HEK293 (cell line): Measurements from ENCODE around the gene ACTN3.

ENCODE experiments used
- REST ChIP-seq: fragments of 450-650 bp; formaldehyde crosslinking; IDR thresholded peaks from 2 replicates; pipeline ENCODE4 v1.5.1; 2016; ENCODE audit warnings: missing biosample characterization, missing genetic modification characterization
- ZBTB1 ChIP-seq: fragments of 450-650 bp; formaldehyde crosslinking; IDR thresholded peaks from 2 replicates; pipeline ENCODE4 v1.5.1; 2016; ENCODE audit warnings: missing biosample characterization, missing genetic modification characterization
- ZBTB44 ChIP-seq: fragments of 450-650 bp; IDR thresholded peaks from 2 replicates; pipeline ENCODE4 v1.5.1; 2018; ENCODE audit warnings: missing biosample characterization, mild to moderate bottlenecking, missing genetic modification characterization
- ZNF791 ChIP-seq: fragments of 450-650 bp; formaldehyde crosslinking; IDR thresholded peaks from 2 replicates; pipeline ENCODE4 v1.5.1; 2016; ENCODE audit warnings: missing biosample characterization, missing genetic modification characterization
- TF ChIP-seq, protein P1 (sequence below): fragments of 450-650 bp; formaldehyde crosslinking; IDR thresholded peaks from 2 replicates; pipeline ENCODE4 v1.5.1; 2016; ENCODE audit warnings: missing biosample characterization, missing genetic modification characterization, low read depth

GRCh38 chr11:66612458-66612857, 65.8 kb downstream of the ACTN3 start:
- TF ChIP-seq REST (tag by site-specific recombination) (no peak), ZBTB1 (no peak), ZBTB44 (tag by site-specific recombination) (no peak), ZNF791 (no peak)
- TF ChIP-seq, protein P1, sequence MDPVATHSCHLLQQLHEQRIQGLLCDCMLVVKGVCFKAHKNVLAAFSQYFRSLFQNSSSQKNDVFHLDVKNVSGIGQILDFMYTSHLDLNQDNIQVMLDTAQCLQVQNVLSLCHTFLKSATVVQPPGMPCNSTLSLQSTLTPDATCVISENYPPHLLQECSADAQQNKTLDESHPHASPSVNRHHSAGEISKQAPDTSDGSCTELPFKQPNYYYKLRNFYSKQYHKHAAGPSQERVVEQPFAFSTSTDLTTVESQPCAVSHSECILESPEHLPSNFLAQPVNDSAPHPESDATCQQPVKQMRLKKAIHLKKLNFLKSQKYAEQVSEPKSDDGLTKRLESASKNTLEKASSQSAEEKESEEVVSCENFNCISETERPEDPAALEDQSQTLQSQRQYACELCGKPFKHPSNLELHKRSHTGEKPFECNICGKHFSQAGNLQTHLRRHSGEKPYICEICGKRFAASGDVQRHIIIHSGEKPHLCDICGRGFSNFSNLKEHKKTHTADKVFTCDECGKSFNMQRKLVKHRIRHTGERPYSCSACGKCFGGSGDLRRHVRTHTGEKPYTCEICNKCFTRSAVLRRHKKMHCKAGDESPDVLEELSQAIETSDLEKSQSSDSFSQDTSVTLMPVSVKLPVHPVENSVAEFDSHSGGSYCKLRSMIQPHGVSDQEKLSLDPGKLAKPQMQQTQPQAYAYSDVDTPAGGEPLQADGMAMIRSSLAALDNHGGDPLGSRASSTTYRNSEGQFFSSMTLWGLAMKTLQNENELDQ (tag by site-specific recombination): no peak
